Breast epithelium (tissue), 4 donors: ENCODE measurements around the gene SOX1. TPM values are rescaled to one million over a fixed set of nuclear protein-coding genes. Genes with fewer than 3 reads are reported as not detected.

Source experiments
- DNase-seq, 2 donors: peaks; one replicate each; pipeline ENCODE4 v3.0.0-alpha.2; 2019; ENCODE audit warnings: low spot score in 2 of 2
- H3K27ac ChIP-seq, 2 donors: fragments of 200-600 bp; sonication (generic) in 1 of 2; one replicate each; pipeline ENCODE4 v1.5.1; 2016 to 2019; ENCODE audit warnings: mild to moderate bottlenecking in 1 of 2
- H3K27me3 ChIP-seq, 2 donors: fragments of 200-600 bp; sonication (generic) in 1 of 2; one replicate each; pipeline versions ENCODE4 v1.5.1 to v1.6.0; 2017 to 2019; ENCODE audit warnings: control low read depth in 1 of 2, mild to moderate bottlenecking in 1 of 2
- H3K36me3 ChIP-seq: fragments of 200-600 bp; one replicate; pipeline ENCODE4 v1.5.1; 2019
- H3K4me1 ChIP-seq, 2 donors: fragments of 200-600 bp; sonication (generic); one replicate each; pipeline ENCODE4 v1.5.1; 2016 to 2019; ENCODE audit warnings: control low read depth in 1 of 2
- H3K4me3 ChIP-seq, 3 donors: fragments of 200-600 bp; sonication (generic); 1 replicate in 2 of 3; 2 replicates in 1 of 3; pipeline ENCODE4 v1.5.1; 2016 to 2019; ENCODE audit warnings: mild to moderate bottlenecking in 3 of 3, moderate library complexity in 2 of 3
- H3K9me3 ChIP-seq, 2 donors: fragments of 200-600 bp; sonication (generic) in 1 of 2; one replicate each; pipeline ENCODE4 v1.5.1; 2016 to 2019; ENCODE audit warnings: control low read depth in 1 of 2
- CTCF ChIP-seq, 3 donors: fragments of 450-650 bp; IDR thresholded peaks; one replicate each; pipeline ENCODE4 v1.5.1; 2016 to 2017; ENCODE audit warnings: antibody characterized with exemption in 3 of 3, mild to moderate bottlenecking in 3 of 3, moderate library complexity in 3 of 3
- POLR2A ChIP-seq: fragments of 450-650 bp; IDR thresholded peaks from one replicate; pipeline ENCODE4 v1.6.1; 2016; ENCODE audit warnings: antibody characterized with exemption, mild to moderate bottlenecking, moderate library complexity
- POLR2AphosphoS5 ChIP-seq, 3 donors: sonication (generic); formaldehyde crosslinking; IDR thresholded peaks; one replicate each; pipeline ENCODE4 v1.6.1; 2017; ENCODE audit warnings: antibody characterized with exemption in 3 of 3
- intact Hi-C: fragments of 100-400 bp; cut with DNase I; formaldehyde crosslinking; loops from one replicate; pipeline ENCODE4 v1.15.1; 2023; ENCODE audit warnings: low total_unique reads
- total RNA-seq, 3 donors: library from RNA; depleted of rRNA; stranded (reverse); fragments of >200 nt; gene quantifications; one replicate each; pipeline ENCODE4 v1.1.0, GENCODE V29; 2016

SOX1 gene
- total RNA-seq, 3 donors from 2014 or later, result not detected

- Histone ChIP-seq H3K27ac (no peak overlapping the region), H3K4me1 (no peaks in the 10 kb centered on the region), H3K9me3 (no peaks in the 10 kb centered on the region), H3K4me3 (peak overlapping the region in 1 of 3 donors; percentile 19), H3K36me3 (no peaks in the 10 kb centered on the region), H3K27me3 (peaks cover 5 to 100% of the 10 kb centered on the region in 2 donors)
- DNase-seq, result no peak
- TF ChIP-seq POLR2AphosphoS5 (IDR thresholded peaks at IDR 0.05) (no peak), POLR2A (no peak), CTCF (IDR thresholded peaks at IDR 0.05) (no peak)
- intact Hi-C loops, result no loop called here
Measured at GRCh38 chr13:112055915-112056269, 11.1 kb upstream of the SOX1 start.

GRCh38 chr13:112056284-112056727 is 10.6 kb upstream of the SOX1 start:
- intact Hi-C loops, result no loop called here
- no peak for DNase-seq
- peaks cover 5 to 100% of the 10 kb centered on the region in 2 donors for H3K27me3 ChIP-seq
- TF ChIP-seq CTCF (IDR thresholded peaks at IDR 0.05) (no peak), POLR2A (no peak), POLR2AphosphoS5 (IDR thresholded peaks at IDR 0.05) (no peak)
- no peak overlapping the region for H3K27ac ChIP-seq
- H3K36me3 ChIP-seq, result no peaks in the 10 kb centered on the region
- peak overlapping the region in 1 of 3 donors; percentile 19 for H3K4me3 ChIP-seq
- H3K4me1 ChIP-seq, result no peaks in the 10 kb centered on the region
- no peaks in the 10 kb centered on the region for H3K9me3 ChIP-seq

GRCh38 chr13:112056739-112057438 is 10.1 kb upstream of the SOX1 start:
- Histone ChIP-seq H3K36me3 (no peaks in the 10 kb centered on the region), H3K9me3 (no peaks in the 10 kb centered on the region), H3K4me1 (no peaks in the 10 kb centered on the region), H3K4me3 (peak overlapping the region in 1 of 3 donors; percentile 5), H3K27ac (no peak overlapping the region), H3K27me3 (peaks cover 9 to 100% of the 10 kb centered on the region in 2 donors)
- intact Hi-C loops, result no loop called here
- TF ChIP-seq POLR2AphosphoS5 (IDR thresholded peaks at IDR 0.05) (no peak), CTCF (IDR thresholded peaks at IDR 0.05) (no peak), POLR2A (no peak)
- no peak for DNase-seq

GRCh38 chr13:112057439-112057735 is 9.6 kb upstream of the SOX1 start:
- Histone ChIP-seq H3K27ac (no peak overlapping the region), H3K36me3 (no peaks in the 10 kb centered on the region), H3K4me1 (no peaks in the 10 kb centered on the region), H3K9me3 (no peaks in the 10 kb centered on the region), H3K4me3 (no peak overlapping the region), H3K27me3 (peaks cover 9 to 100% of the 10 kb centered on the region in 2 donors)
- TF ChIP-seq CTCF (IDR thresholded peaks at IDR 0.05), result no peak
- no peak for TF ChIP-seq POLR2A
- no peak for TF ChIP-seq POLR2AphosphoS5 (IDR thresholded peaks at IDR 0.05)
- DNase-seq, result no peak
- intact Hi-C loops, result no loop called here

- Histone ChIP-seq H3K9me3 (no peaks in the 10 kb centered on the region), H3K36me3 (no peaks in the 10 kb centered on the region), H3K27ac (no peak overlapping the region), H3K27me3 (peaks cover 9 to 100% of the 10 kb centered on the region in 2 donors), H3K4me1 (no peaks in the 10 kb centered on the region), H3K4me3 (no peak overlapping the region)
- TF ChIP-seq POLR2AphosphoS5 (IDR thresholded peaks at IDR 0.05), result no peak
- TF ChIP-seq CTCF (IDR thresholded peaks at IDR 0.05), result no peak
- no peak for TF ChIP-seq POLR2A
- intact Hi-C loops, result no loop called here
- DNase-seq, result no peak
Measured at GRCh38 chr13:112057736-112058518, 9.0 kb upstream of the SOX1 start.
